Activated T-helper 17 cell treated with anti-CD3 and anti-CD28 coated beads, Interleukin-2, amount 50 U/mL, for 72 hours (primary cell): ENCODE results near the gene NSF. TPM values are rescaled to one million over a fixed set of nuclear protein-coding genes. Genes with fewer than 3 reads are reported as not detected.
A peak's percentile ranks its signal among the peaks of the same experiment; 100 is the strongest.
"Not testable (repeated sequence)": the region's sequence is repeated elsewhere in the genome, so short reads cannot be mapped to it uniquely, and the experiment has no call there.

Source experiments
- ATAC-seq: fragments of 150-1000 bp; cut with Tn5 transposase; replicated peaks from 2 replicates; pipeline ENCODE4 v1.10.0; 2021; ENCODE audit warnings: mild to moderate bottlenecking, moderate library complexity
- H3K27ac Mint-ChIP-seq: one replicate; pipeline ENCODE4 v1.8.0; 2022; ENCODE audit warnings: mixed read lengths
- H3K27me3 Mint-ChIP-seq: one replicate; pipeline ENCODE4 v1.8.0; 2022; ENCODE audit warnings: mixed read lengths
- H3K36me3 Mint-ChIP-seq: one replicate; pipeline ENCODE4 v1.8.0; 2022; ENCODE audit warnings: low read depth, mild to moderate bottlenecking, mixed read lengths
- H3K4me1 Mint-ChIP-seq: one replicate; pipeline ENCODE4 v1.8.0; 2022; ENCODE audit warnings: mixed read lengths
- H3K4me3 Mint-ChIP-seq: one replicate; pipeline ENCODE4 v1.8.0; 2022; ENCODE audit warnings: mild to moderate bottlenecking, mixed read lengths
- H3K9me3 Mint-ChIP-seq: one replicate; pipeline ENCODE4 v1.8.0; 2022; ENCODE audit warnings: mixed read lengths
- total RNA-seq, 2 donors: library from RNA; stranded (reverse); gene quantifications; one replicate each; pipeline ENCODE4 v1.2.3, GENCODE V29; 2022

The NSF gene
- total RNA-seq, 2 donors from 2014 or later: 35.0 to 45.1 TPM

GRCh38 chr17:46744441-46744840, 154.0 kb downstream of the NSF start:
- peaks cover 48% of the 10 kb centered on the region for H3K36me3 Mint-ChIP-seq
- H3K4me3 Mint-ChIP-seq: no peak overlapping the region
- H3K9me3 Mint-ChIP-seq: no peaks in the 10 kb centered on the region
- H3K4me1 Mint-ChIP-seq: peaks cover 4% of the 10 kb centered on the region
- no peak overlapping the region for H3K27ac Mint-ChIP-seq
- ATAC-seq: no peak
- H3K27me3 Mint-ChIP-seq: no peaks in the 10 kb centered on the region

- Mint-ChIP-seq H3K9me3 (no peaks in the 10 kb centered on the region), H3K27me3 (no peaks in the 10 kb centered on the region), H3K36me3 (peaks cover 50% of the 10 kb centered on the region), H3K27ac (no peak overlapping the region), H3K4me3 (no peak overlapping the region), H3K4me1 (peaks cover 4% of the 10 kb centered on the region)
- no peak for ATAC-seq
These were observed 154.9 kb downstream of the NSF start for GRCh38 chr17:46745376-46745775.

- no peak overlapping the region for H3K27ac Mint-ChIP-seq
- no peak overlapping the region for H3K4me3 Mint-ChIP-seq
- ATAC-seq: no peak
- H3K4me1 Mint-ChIP-seq: no peaks in the 10 kb centered on the region
- peaks cover 92% of the 10 kb centered on the region for H3K36me3 Mint-ChIP-seq
- no peaks in the 10 kb centered on the region for H3K27me3 Mint-ChIP-seq
- no peaks in the 10 kb centered on the region for H3K9me3 Mint-ChIP-seq
These were observed 161.0 kb downstream of the NSF start for GRCh38 chr17:46751425-46751824.

GRCh38 chr17:46753776-46754175, 163.3 kb downstream of the NSF start:
- ATAC-seq: no peak
- H3K27me3 Mint-ChIP-seq: no peaks in the 10 kb centered on the region
- no peaks in the 10 kb centered on the region for H3K4me1 Mint-ChIP-seq
- H3K36me3 Mint-ChIP-seq: peaks cover 92% of the 10 kb centered on the region
- H3K4me3 Mint-ChIP-seq: no peak overlapping the region
- H3K9me3 Mint-ChIP-seq: no peaks in the 10 kb centered on the region
- H3K27ac Mint-ChIP-seq: no peak overlapping the region

- H3K4me3 Mint-ChIP-seq: no peak overlapping the region
These were observed 165.7 kb downstream of the NSF start for GRCh38 chr17:46756081-46756735.

GRCh38 chr17:46756861-46757260, 166.4 kb downstream of the NSF start:
- peak overlapping the region; percentile 19 for H3K27ac Mint-ChIP-seq
- ATAC-seq: no peak
- H3K4me3 Mint-ChIP-seq: no peak overlapping the region
- no peaks in the 10 kb centered on the region for H3K27me3 Mint-ChIP-seq
- H3K4me1 Mint-ChIP-seq: no peaks in the 10 kb centered on the region
- H3K9me3 Mint-ChIP-seq: no peaks in the 10 kb centered on the region
- H3K36me3 Mint-ChIP-seq: peaks cover 64% of the 10 kb centered on the region

More at GRCh38 chr17:46756081-46756735, 165.7 kb downstream of the NSF start:
- ATAC-seq: no peak
- Mint-ChIP-seq H3K27ac (no peak overlapping the region), H3K4me1 (no peaks in the 10 kb centered on the region), H3K9me3 (no peaks in the 10 kb centered on the region), H3K27me3 (no peaks in the 10 kb centered on the region), H3K36me3 (peaks cover 70% of the 10 kb centered on the region)

GRCh38 chr17:46757588-46757987, 167.1 kb downstream of the NSF start:
- not testable (repeated sequence) for H3K27ac Mint-ChIP-seq, ATAC-seq, H3K4me1 Mint-ChIP-seq, H3K27me3 Mint-ChIP-seq, H3K4me3 Mint-ChIP-seq, H3K9me3 Mint-ChIP-seq
- H3K36me3 Mint-ChIP-seq: peaks cover 56% of the 10 kb centered on the region

- Mint-ChIP-seq H3K27me3 (no peaks in the 10 kb centered on the region), H3K4me3 (no peak overlapping the region), H3K4me1 (no peaks in the 10 kb centered on the region), H3K9me3 (no peaks in the 10 kb centered on the region), H3K27ac (no peak overlapping the region), H3K36me3 (peaks cover 46% of the 10 kb centered on the region)
- ATAC-seq: no peak
These were observed 168.1 kb downstream of the NSF start for GRCh38 chr17:46758614-46759013.

- ATAC-seq: no peak
- no peak overlapping the region for H3K27ac Mint-ChIP-seq
- H3K9me3 Mint-ChIP-seq: no peaks in the 10 kb centered on the region
- H3K4me3 Mint-ChIP-seq: no peak overlapping the region
- no peaks in the 10 kb centered on the region for H3K27me3 Mint-ChIP-seq
- H3K4me1 Mint-ChIP-seq: no peaks in the 10 kb centered on the region
- peaks cover 41% of the 10 kb centered on the region for H3K36me3 Mint-ChIP-seq
These were observed 168.7 kb downstream of the NSF start for GRCh38 chr17:46759141-46759540.

- no peaks in the 10 kb centered on the region for H3K4me1 Mint-ChIP-seq
- no peaks in the 10 kb centered on the region for H3K27me3 Mint-ChIP-seq
- no peak overlapping the region for H3K27ac Mint-ChIP-seq
- ATAC-seq: no peak
- no peak overlapping the region for H3K4me3 Mint-ChIP-seq
- H3K36me3 Mint-ChIP-seq: peaks cover 1% of the 10 kb centered on the region
- no peaks in the 10 kb centered on the region for H3K9me3 Mint-ChIP-seq
These were observed 172.9 kb downstream of the NSF start for GRCh38 chr17:46763416-46763815.

- no peak overlapping the region for H3K27ac Mint-ChIP-seq
- H3K36me3 Mint-ChIP-seq: no peaks in the 10 kb centered on the region
- H3K27me3 Mint-ChIP-seq: no peaks in the 10 kb centered on the region
These were observed 173.7 kb downstream of the NSF start for GRCh38 chr17:46764000-46764708.

GRCh38 chr17:46764709-46765401, 174.4 kb downstream of the NSF start:
- Mint-ChIP-seq H3K4me3 (no peak overlapping the region), H3K27ac (no peak overlapping the region), H3K27me3 (peaks cover 3% of the 10 kb centered on the region), H3K4me1 (no peaks in the 10 kb centered on the region), H3K36me3 (no peaks in the 10 kb centered on the region), H3K9me3 (no peaks in the 10 kb centered on the region)
- ATAC-seq: no peak

More at GRCh38 chr17:46764000-46764708, 173.7 kb downstream of the NSF start:
- H3K4me1 Mint-ChIP-seq: no peaks in the 10 kb centered on the region
- no peak for ATAC-seq
- H3K9me3 Mint-ChIP-seq: no peaks in the 10 kb centered on the region
- no peak overlapping the region for H3K4me3 Mint-ChIP-seq

- Mint-ChIP-seq H3K36me3 (no peaks in the 10 kb centered on the region), H3K4me3 (no peak overlapping the region), H3K27me3 (peaks cover 6% of the 10 kb centered on the region), H3K27ac (no peak overlapping the region), H3K4me1 (no peaks in the 10 kb centered on the region), H3K9me3 (no peaks in the 10 kb centered on the region)
- no peak for ATAC-seq
These were observed 175.0 kb downstream of the NSF start for GRCh38 chr17:46765453-46765852.

GRCh38 chr17:46766493-46767491, 176.3 kb downstream of the NSF start:
- Mint-ChIP-seq H3K9me3 (no peaks in the 10 kb centered on the region), H3K27me3 (peaks cover 8% of the 10 kb centered on the region), H3K4me1 (no peaks in the 10 kb centered on the region), H3K27ac (no peak overlapping the region), H3K36me3 (no peaks in the 10 kb centered on the region), H3K4me3 (no peak overlapping the region)
- ATAC-seq: no peak
